OCI-LY7 (cell line): ENCODE data around the gene DPYD. TPM values are rescaled to one million over a fixed set of nuclear protein-coding genes. Genes with fewer than 3 reads are reported as not detected.

Experiments used
- BruUV-seq: library from RNA; stranded (reverse); fragments of 400-500 nt; replicated peaks from 2 replicates; lab custom pipeline; 2021; lab: Mats Ljungman, UMichigan
- CTCF ChIA-PET: fragments of 300-600 bp; sonication (Branson Sonifier 250); formaldehyde crosslinking; loops from one replicate; lab custom pipeline; 2022; ENCODE audit warnings: antibody characterized with exemption; ENCODE audit not compliant: unreplicated experiment; lab: Charles Lee
- POLR2A ChIA-PET: fragments of 300-600 bp; sonication (Branson Sonifier 250); formaldehyde crosslinking; loops from one replicate; lab custom pipeline; 2022; ENCODE audit warnings: antibody characterized with exemption; lab: Charles Lee
- DNase-seq: peaks from one replicate; pipeline ENCODE4 v3.0.0-alpha.2; 2015; ENCODE audit warnings: low spot score
- H2AFZ ChIP-seq: fragments of 200-600 bp; sonication (generic), shearing (Covaris generic); 2 replicates; pipeline ENCODE4 v1.6.1; 2014; ENCODE audit warnings: mild to moderate bottlenecking, antibody characterized with exemption, low read length, moderate library complexity
- H3K27ac ChIP-seq: fragments of 200-600 bp; sonication (generic); 2 replicates; pipeline ENCODE4 v1.5.1; 2014; ENCODE audit warnings: mixed run types, low read depth, mild to moderate bottlenecking, moderate library complexity, low read length, inconsistent platforms; ENCODE audit not compliant: poor library complexity, severe bottlenecking
- H3K36me3 ChIP-seq: fragments of 200-600 bp; sonication (generic); 2 replicates; pipeline ENCODE4 v1.6.1; 2014; ENCODE audit warnings: mild to moderate bottlenecking, antibody characterized with exemption, low read length, moderate library complexity, mixed read lengths; ENCODE audit not compliant: insufficient read depth
- H3K4me1 ChIP-seq: fragments of 200-600 bp; sonication (generic); 2 replicates; pipeline ENCODE4 v1.5.1; 2014; ENCODE audit warnings: mild to moderate bottlenecking, low read length; ENCODE audit not compliant: insufficient read depth, poor library complexity, severe bottlenecking
- H3K4me2 ChIP-seq: fragments of 200-600 bp; sonication (generic); 2 replicates; pipeline ENCODE4 v1.6.1; 2014; ENCODE audit warnings: mild to moderate bottlenecking, low read length
- H3K4me3 ChIP-seq: fragments of 200-600 bp; sonication (generic); 2 replicates; pipeline ENCODE4 v1.5.1; 2014; ENCODE audit warnings: mild to moderate bottlenecking, low read depth, low read length; ENCODE audit not compliant: poor library complexity, severe bottlenecking
- H3K79me2 ChIP-seq: fragments of 200-600 bp; sonication (generic); 2 replicates; pipeline ENCODE4 v1.6.1; 2016; ENCODE audit warnings: low read depth, mild to moderate bottlenecking, low read length, moderate library complexity, mixed read lengths; ENCODE audit not compliant: insufficient read depth
- H3K9me2 ChIP-seq: fragments of 200-600 bp; sonication (generic); 2 replicates; pipeline ENCODE4 v1.6.1; 2016; ENCODE audit warnings: mild to moderate bottlenecking, low read length, mixed read lengths; ENCODE audit not compliant: insufficient read depth
- H3K9me3 ChIP-seq: fragments of 200-600 bp; sonication (generic); 2 replicates; pipeline ENCODE4 v1.6.1; 2014; ENCODE audit warnings: mild to moderate bottlenecking, mixed run types, low read length, mixed read lengths
- H4K20me1 ChIP-seq: fragments of 200-600 bp; sonication (generic); 2 replicates; pipeline ENCODE4 v1.6.1; 2014; ENCODE audit warnings: mild to moderate bottlenecking, antibody characterized with exemption, low read length, moderate library complexity, mixed read lengths; ENCODE audit not compliant: insufficient read depth
- CTCF ChIP-seq: fragments of 200-600 bp; sonication (generic); conservative IDR thresholded peaks from 2 replicates; pipeline ENCODE4 v1.5.1; 2014; ENCODE audit warnings: mild to moderate bottlenecking, antibody characterized with exemption, low read length, moderate library complexity, mixed read lengths
- EZH2phosphoT487 ChIP-seq: fragments of 200-600 bp; sonication (generic); IDR thresholded peaks from 2 replicates; pipeline ENCODE4 v1.6.1; 2018; ENCODE audit warnings: low read depth, borderline replicate concordance, mild to moderate bottlenecking, mixed run types, antibody characterized with exemption, low read length, moderate library complexity, mixed read lengths
- intact Hi-C: fragments of 100-400 bp; cut with micrococcal nuclease; formaldehyde crosslinking; loops from one replicate; pipeline ENCODE4 v1.10.0; 2022; ENCODE audit not compliant: unreplicated experiment
- total RNA-seq, 2 experiments: library from RNA; depleted of rRNA in 1 of 2; stranded (reverse); fragments of >200 nt in 1 of 2; shearing (Covaris generic) in 1 of 2; gene quantifications; 2 replicates each; pipeline ENCODE4 v1.2.3, GENCODE V29; 2014 to 2022

The DPYD gene
- total RNA-seq, 2 experiments from 2014 or later, result 5.5 to 13.4 TPM

GRCh38 chr1:97572561-97572960, 348.3 kb downstream of the DPYD start:
- Histone ChIP-seq H3K9me3 (no peaks in the 10 kb centered on the region), H2AFZ (no peak overlapping the region), H3K4me1 (no peaks in the 10 kb centered on the region), H3K4me3 (no peak overlapping the region), H4K20me1 (no peaks in the 10 kb centered on the region), H3K27ac (no peak overlapping the region), H3K79me2 (no peaks in the 10 kb centered on the region), H3K9me2 (no peaks in the 10 kb centered on the region), H3K36me3 (no peaks in the 10 kb centered on the region), H3K4me2 (no peak overlapping the region)
- CTCF ChIA-PET, result no interaction called here
- intact Hi-C loops, result no loop called here
- BruUV-seq, result no TSS peak
- POLR2A ChIA-PET, result no interaction called here
- DNase-seq, result no peak
- TF ChIP-seq EZH2phosphoT487, result no peak
- TF ChIP-seq CTCF, result no peak

- POLR2A ChIA-PET, result no interaction called here
- H3K9me2 ChIP-seq, result no peaks in the 10 kb centered on the region
- no peak for TF ChIP-seq CTCF
- no peak for TF ChIP-seq EZH2phosphoT487
- no peaks in the 10 kb centered on the region for H3K79me2 ChIP-seq
- no peaks in the 10 kb centered on the region for H3K4me1 ChIP-seq
- no peaks in the 10 kb centered on the region for H3K9me3 ChIP-seq
- H3K4me3 ChIP-seq, result no peak overlapping the region
- BruUV-seq, result no TSS peak
- CTCF ChIA-PET, result no interaction called here
- H2AFZ ChIP-seq, result no peak overlapping the region
- H3K36me3 ChIP-seq, result no peaks in the 10 kb centered on the region
- H3K4me2 ChIP-seq, result no peak overlapping the region
- DNase-seq, result no peak
- no peaks in the 10 kb centered on the region for H4K20me1 ChIP-seq
- no peak overlapping the region for H3K27ac ChIP-seq
- intact Hi-C loops, result no loop called here
Observed at GRCh38 chr1:97571760-97572159, 349.1 kb downstream of the DPYD start.

GRCh38 chr1:97570691-97571090, 350.1 kb downstream of the DPYD start:
- intact Hi-C loops, result no loop called here
- Histone ChIP-seq H2AFZ (no peak overlapping the region), H3K4me3 (no peak overlapping the region), H4K20me1 (no peaks in the 10 kb centered on the region), H3K27ac (no peak overlapping the region), H3K9me3 (no peaks in the 10 kb centered on the region), H3K79me2 (no peaks in the 10 kb centered on the region), H3K4me2 (no peak overlapping the region), H3K9me2 (no peaks in the 10 kb centered on the region), H3K4me1 (no peaks in the 10 kb centered on the region), H3K36me3 (no peaks in the 10 kb centered on the region)
- BruUV-seq, result no TSS peak
- POLR2A ChIA-PET, result no interaction called here
- TF ChIP-seq EZH2phosphoT487, result no peak
- no peak for TF ChIP-seq CTCF
- CTCF ChIA-PET, result no interaction called here
- no peak for DNase-seq
